MCF 10A (cell line): ENCODE data around the gene BPIFB2. TPM values are rescaled to one million over a fixed set of nuclear protein-coding genes. Genes with fewer than 3 reads are reported as not detected.

Source experiments
- BruUV-seq: library from RNA; stranded (reverse); fragments of 400-500 nt; replicated peaks from 2 replicates; lab custom pipeline; 2021; lab: Mats Ljungman, UMichigan
- CTCF ChIA-PET: fragments of 300-600 bp; sonication (Branson Sonifier 250); formaldehyde crosslinking; extraction: SDS; loops from one replicate; lab custom pipeline; 2021; ENCODE audit warnings: antibody characterized with exemption, inconsistent platforms; lab: Yijun Ruan, JAX
- POLR2A ChIA-PET: fragments of 300-600, 350-650 bp; sonication (Branson Sonifier 250); formaldehyde crosslinking; extraction: SDS; loops from one replicate; lab custom pipeline; 2020; ENCODE audit warnings: antibody characterized with exemption, inconsistent platforms; lab: Yijun Ruan, JAX
- DNase-seq: peaks from one replicate; pipeline ENCODE4 v3.0.0-alpha.2; 2018; ENCODE audit not compliant: unreplicated experiment
- H3K27ac Mint-ChIP-seq: one replicate; pipeline ENCODE4 v1.8.0; 2022; ENCODE audit warnings: mild to moderate bottlenecking, low read depth, mixed read lengths; ENCODE audit not compliant: unreplicated experiment
- H3K27me3 Mint-ChIP-seq: one replicate; pipeline ENCODE4 v1.8.0; 2022; ENCODE audit warnings: mixed read lengths; ENCODE audit not compliant: insufficient read depth, unreplicated experiment
- H3K36me3 Mint-ChIP-seq: one replicate; pipeline ENCODE4 v1.8.0; 2022; ENCODE audit warnings: mild to moderate bottlenecking, moderate library complexity, mixed read lengths; ENCODE audit not compliant: insufficient read depth, unreplicated experiment
- H3K4me1 Mint-ChIP-seq: one replicate; pipeline ENCODE4 v1.8.0; 2022; ENCODE audit warnings: mixed read lengths; ENCODE audit not compliant: insufficient read depth, unreplicated experiment
- H3K4me3 Mint-ChIP-seq: one replicate; pipeline ENCODE4 v1.8.0; 2022; ENCODE audit warnings: mild to moderate bottlenecking, moderate library complexity, mixed read lengths; ENCODE audit not compliant: unreplicated experiment
- H3K9me3 Mint-ChIP-seq: one replicate; pipeline ENCODE4 v1.8.0; 2022; ENCODE audit warnings: mixed read lengths; ENCODE audit not compliant: unreplicated experiment
- intact Hi-C: fragments of 100-400 bp; cut with micrococcal nuclease; formaldehyde crosslinking; loops from 2 replicates; pipeline ENCODE4 v1.14.1; 2022
- total RNA-seq: library from RNA; stranded (reverse); gene quantifications from 2 replicates; pipeline ENCODE4 v1.2.3, GENCODE V29; 2022
- TF ChIP-seq, protein P1 (sequence below): fragments of 200-600 bp; IDR thresholded peaks from one replicate; pipeline ENCODE4 v1.8.0; 2022; ENCODE audit warnings: antibody characterized with exemption, mild to moderate bottlenecking; ENCODE audit not compliant: unreplicated experiment

Gene BPIFB2
- total RNA-seq, 1 experiment from 2014 or later = not detected

DNA sequence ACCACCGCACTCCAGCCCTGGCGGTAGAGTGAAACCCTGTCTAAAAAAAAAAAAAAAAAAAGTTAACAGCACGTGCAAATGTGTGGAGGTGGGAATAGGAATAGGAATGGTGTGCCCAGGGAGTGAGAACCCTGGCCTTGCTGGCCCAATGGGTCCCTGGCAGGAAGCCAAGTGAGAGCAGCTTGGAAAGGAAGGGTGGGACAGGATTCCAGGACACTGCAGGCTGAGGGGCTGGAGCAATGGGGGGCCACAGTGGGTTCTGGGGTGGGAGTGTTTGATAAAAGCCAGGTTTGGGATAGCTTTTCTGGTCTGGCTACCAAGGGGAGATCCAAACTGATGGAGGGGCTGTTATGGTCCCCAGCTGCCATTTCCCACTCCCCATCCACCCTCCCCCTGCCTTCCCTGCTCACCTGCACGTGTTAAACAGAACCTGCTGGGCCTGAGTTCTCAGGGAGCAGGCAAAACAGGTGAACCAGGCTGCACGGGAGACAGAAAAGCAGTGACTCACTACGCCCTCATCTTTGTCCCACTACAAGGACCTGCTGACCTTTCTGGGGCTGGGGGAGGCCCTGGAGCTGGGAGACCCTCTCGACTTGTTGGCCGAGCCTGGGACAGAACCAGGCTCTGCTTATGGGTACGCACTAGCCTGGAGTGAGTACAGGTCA lies 6.6 kb upstream of the BPIFB2 start:
- POLR2A ChIA-PET = interaction anchor here (0.7 kb wide), 1 partner anchor 18 kb away, joined by 3 read pairs; no protein-coding TSS in a partner anchor
- CTCF ChIA-PET = interaction anchor here (0.6 to 0.7 kb wide), 3 partner anchors 229 to 502 kb away, joined by 3 read pairs; no protein-coding TSS in a partner anchor
- H3K4me1 Mint-ChIP-seq = no peaks in the 10 kb centered on the region

DNA sequence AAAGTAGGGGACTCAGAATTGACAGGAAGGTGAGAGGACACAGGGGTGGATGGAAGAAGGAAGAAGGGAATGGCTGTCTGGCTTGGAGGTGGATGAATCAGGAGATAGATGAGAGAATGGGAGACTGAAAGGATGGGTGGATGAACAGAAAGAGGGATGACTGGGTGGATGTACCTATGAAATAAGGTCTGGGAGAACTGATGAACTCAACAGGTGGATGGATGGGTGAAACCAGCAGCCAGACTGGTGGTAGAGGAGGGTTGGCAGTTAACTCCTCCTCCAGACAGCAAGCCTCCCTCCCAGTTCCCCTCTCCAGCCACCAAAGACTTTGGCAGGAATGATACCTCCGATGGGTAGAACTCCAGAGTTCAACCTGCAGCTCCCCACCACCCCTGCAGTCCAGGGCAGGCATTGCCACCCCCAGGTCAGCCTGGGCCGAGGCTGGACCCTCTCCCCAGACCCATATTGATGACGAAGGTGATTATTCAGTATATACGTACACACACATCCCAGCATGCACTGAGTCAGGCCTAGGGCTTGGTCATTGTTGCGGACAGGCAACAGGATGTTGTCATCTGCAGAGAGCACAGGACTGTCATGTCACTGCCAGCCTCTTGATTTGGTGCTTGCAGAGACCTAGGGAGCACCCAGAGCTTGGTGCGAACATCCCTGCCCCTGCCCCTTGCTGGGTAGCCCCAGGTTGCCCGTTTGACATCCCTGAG lies 5.3 kb upstream of the BPIFB2 start:
- H3K27me3 Mint-ChIP-seq = peaks cover 31% of the 10 kb centered on the region
- POLR2A ChIA-PET = no interaction called here
- H3K27ac Mint-ChIP-seq = no peak overlapping the region
- H3K36me3 Mint-ChIP-seq = no peaks in the 10 kb centered on the region
- peaks cover 8% of the 10 kb centered on the region for H3K9me3 Mint-ChIP-seq
- TF ChIP-seq, protein P1, sequence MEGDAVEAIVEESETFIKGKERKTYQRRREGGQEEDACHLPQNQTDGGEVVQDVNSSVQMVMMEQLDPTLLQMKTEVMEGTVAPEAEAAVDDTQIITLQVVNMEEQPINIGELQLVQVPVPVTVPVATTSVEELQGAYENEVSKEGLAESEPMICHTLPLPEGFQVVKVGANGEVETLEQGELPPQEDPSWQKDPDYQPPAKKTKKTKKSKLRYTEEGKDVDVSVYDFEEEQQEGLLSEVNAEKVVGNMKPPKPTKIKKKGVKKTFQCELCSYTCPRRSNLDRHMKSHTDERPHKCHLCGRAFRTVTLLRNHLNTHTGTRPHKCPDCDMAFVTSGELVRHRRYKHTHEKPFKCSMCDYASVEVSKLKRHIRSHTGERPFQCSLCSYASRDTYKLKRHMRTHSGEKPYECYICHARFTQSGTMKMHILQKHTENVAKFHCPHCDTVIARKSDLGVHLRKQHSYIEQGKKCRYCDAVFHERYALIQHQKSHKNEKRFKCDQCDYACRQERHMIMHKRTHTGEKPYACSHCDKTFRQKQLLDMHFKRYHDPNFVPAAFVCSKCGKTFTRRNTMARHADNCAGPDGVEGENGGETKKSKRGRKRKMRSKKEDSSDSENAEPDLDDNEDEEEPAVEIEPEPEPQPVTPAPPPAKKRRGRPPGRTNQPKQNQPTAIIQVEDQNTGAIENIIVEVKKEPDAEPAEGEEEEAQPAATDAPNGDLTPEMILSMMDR = no peak
- no peak overlapping the region for H3K4me3 Mint-ChIP-seq
- no peak for DNase-seq
- no TSS peak for BruUV-seq
- intact Hi-C loops = no loop called here
- H3K4me1 Mint-ChIP-seq = no peaks in the 10 kb centered on the region
- CTCF ChIA-PET = no interaction called here

More for the DNA sequence above, 6.6 kb upstream of the BPIFB2 start:
- Mint-ChIP-seq H3K36me3 (no peaks in the 10 kb centered on the region), H3K9me3 (peaks cover 17% of the 10 kb centered on the region), H3K27ac (no peak overlapping the region), H3K27me3 (peaks cover 44% of the 10 kb centered on the region), H3K4me3 (no peak overlapping the region)
- no peak for DNase-seq
- BruUV-seq = no TSS peak
- intact Hi-C loops = no loop called here
- TF ChIP-seq, protein P1 = no peak

DNA sequence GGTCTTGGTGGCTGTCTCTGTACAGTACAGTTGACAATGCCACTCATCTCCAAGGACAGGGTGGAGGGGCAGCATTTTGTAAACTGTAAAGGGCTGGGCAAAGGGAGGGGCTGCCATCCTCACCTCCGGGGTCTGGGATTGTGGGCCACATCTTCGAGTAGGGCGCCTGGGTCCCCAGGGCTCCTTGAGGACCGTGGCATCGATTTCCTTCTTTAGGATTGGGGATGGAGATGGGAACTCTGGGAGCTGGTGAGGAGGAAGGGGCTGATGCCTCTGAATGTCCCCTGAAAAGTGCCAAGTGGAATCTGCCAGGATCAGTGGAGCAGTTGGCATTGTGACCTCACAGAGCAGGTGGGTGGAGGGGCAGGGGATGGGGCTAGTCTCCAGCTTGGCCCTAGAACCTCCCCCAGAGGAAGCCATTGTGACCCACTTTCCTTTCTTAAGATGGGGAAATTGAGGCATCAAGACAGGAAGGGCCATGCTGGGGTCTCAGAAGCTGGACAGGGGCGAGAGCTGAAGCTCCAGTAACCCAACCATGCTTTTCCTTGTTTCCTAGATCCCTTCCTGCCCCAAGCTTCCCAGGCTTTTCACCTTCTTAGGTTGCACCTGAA lies 3.3 kb upstream of the BPIFB2 start, which contains the start of gene SUN5:
SUN5 (minus strand) TSS at position 293 of the 611 bp plus-strand sequence; CDS start at position 200, 93 bp downstream.
- Mint-ChIP-seq H3K27ac (no peak within 1 kb of the TSS), H3K4me3 (no peak within 1 kb of the TSS), H3K4me1 (no peaks in the 10 kb centered on the region), H3K27me3 (peaks cover 32% of the 10 kb centered on the region), H3K36me3 (no peaks in the 10 kb centered on the region), H3K9me3 (peaks cover 8% of the 10 kb centered on the region)
- ChIA-PET POLR2A (no interaction called here), CTCF (interaction anchor here (0.7 to 1.9 kb wide), 3 partner anchors 36 to 569 kb away, joined by 3 to 5 read pairs (median 3); no protein-coding TSS in a partner anchor)
- no peak for DNase-seq
- TF ChIP-seq, protein P1 = no peak
- intact Hi-C loops = no loop called here
- no TSS peak for BruUV-seq

DNA sequence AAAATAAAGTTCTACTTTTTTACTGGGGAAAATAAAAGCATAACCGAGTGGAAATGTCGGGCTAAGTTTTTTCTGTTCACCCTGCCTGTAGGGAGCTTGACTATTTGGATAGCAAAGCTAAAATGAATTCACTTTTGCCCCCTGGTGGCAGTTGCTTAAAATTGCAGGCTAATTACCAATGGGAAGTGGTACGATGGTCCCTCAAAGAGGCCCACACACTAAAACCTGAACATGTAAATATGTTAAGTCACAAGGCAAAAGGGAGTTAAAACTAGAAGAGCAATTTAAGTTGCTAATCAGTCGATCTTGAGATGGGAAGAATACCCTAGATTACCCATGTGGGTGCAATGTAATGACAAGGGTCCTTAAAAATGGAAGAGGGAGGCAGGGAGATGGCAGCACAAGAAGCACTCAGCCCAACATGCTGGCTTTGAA lies 2.4 kb upstream of the BPIFB2 start:
- TF ChIP-seq, protein P1 = peak; percentile 48
- Mint-ChIP-seq H3K27ac (no peak overlapping the region), H3K36me3 (no peaks in the 10 kb centered on the region), H3K4me1 (no peaks in the 10 kb centered on the region), H3K9me3 (peaks cover 8% of the 10 kb centered on the region), H3K27me3 (peaks cover 35% of the 10 kb centered on the region), H3K4me3 (no peak overlapping the region)
- CTCF ChIA-PET = interaction anchor here (0.7 to 1.9 kb wide), 4 partner anchors 35 to 1133 kb away, joined by 3 to 5 read pairs (median 3); no protein-coding TSS in a partner anchor
- POLR2A ChIA-PET = no interaction called here
- DNase-seq = peak; percentile 30
- intact Hi-C loops = no loop called here
- no TSS peak for BruUV-seq
